ENCODE results near the gene ATP13A1.

GRCh38 chr19:19600793-19601330 lies 62.6 kb downstream of the ATP13A1 start:
- TF ChIP-seq, protein P1, sequence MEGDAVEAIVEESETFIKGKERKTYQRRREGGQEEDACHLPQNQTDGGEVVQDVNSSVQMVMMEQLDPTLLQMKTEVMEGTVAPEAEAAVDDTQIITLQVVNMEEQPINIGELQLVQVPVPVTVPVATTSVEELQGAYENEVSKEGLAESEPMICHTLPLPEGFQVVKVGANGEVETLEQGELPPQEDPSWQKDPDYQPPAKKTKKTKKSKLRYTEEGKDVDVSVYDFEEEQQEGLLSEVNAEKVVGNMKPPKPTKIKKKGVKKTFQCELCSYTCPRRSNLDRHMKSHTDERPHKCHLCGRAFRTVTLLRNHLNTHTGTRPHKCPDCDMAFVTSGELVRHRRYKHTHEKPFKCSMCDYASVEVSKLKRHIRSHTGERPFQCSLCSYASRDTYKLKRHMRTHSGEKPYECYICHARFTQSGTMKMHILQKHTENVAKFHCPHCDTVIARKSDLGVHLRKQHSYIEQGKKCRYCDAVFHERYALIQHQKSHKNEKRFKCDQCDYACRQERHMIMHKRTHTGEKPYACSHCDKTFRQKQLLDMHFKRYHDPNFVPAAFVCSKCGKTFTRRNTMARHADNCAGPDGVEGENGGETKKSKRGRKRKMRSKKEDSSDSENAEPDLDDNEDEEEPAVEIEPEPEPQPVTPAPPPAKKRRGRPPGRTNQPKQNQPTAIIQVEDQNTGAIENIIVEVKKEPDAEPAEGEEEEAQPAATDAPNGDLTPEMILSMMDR (IDR thresholded peaks at IDR 0.05; ENCODE audit: low read length) = no peak
- no peak for TF ChIP-seq EZH2 (IDR thresholded peaks at IDR 0.05; ENCODE audit: borderline replicate concordance, low read length)

Data from OCI-LY1 (cell line).